ENCODE data around the gene RANGAP1. TPM values are rescaled to one million over a fixed set of nuclear protein-coding genes. Genes with fewer than 3 reads are reported as not detected.
A peak's percentile ranks its signal among the peaks of the same experiment; 100 is the strongest.

RANGAP1 gene
- total and polyA plus RNA-seq, 2 of the 13 experiments (the other 11 are each of a cell fraction or from before 2014, with no cell fraction given) = 51.8 to 83.9 TPM

DNA sequence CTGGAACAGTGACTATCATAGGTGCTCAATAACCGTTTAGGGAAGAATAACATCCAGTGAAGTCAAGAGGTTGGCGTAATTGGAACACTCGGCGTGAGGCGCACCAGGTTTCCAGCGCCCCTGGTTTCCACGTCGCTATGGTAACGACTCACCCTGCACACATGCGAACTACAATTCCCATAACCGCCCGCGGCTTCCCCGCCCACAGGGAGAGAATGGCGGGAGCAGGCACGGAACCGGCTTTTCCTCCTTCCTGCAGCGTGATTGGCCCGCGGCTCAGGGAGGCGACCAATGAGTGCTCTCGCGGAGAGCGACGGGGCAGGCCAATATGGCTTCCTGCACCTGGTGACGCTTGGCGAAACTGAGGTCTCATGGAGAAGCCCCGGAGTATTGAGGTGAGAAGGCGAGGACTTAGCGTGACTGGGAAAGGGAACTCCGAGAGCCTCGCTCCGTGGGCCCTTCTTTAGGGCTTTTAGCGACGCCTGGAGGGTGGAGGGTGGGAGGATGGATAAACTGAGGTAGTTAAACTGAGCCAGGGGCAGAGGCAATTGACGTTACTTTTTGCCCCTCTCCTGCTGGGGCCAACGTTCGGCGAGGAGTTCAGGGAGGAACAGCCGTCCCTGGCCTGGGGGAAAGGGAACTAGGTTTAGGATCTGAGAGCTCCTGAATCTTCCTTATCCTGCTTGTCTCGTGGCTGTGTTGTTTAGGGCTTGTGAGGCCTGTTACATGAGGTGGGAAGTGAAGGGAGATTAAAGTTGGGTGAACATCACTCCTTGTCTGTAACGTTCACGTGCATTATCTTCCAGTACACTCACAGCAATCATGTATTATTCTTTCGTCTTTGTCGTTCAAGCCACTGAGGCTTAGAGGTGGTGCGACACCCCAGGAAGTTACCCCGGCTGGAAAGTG is 80.7 kb downstream of the RANGAP1 start, which contains the start of gene L3MBTL2 (continued):
- peak; percentile 87 for TF ChIP-seq POLR2AphosphoS5 (IDR thresholded peaks at IDR 0.05; ENCODE audit: low read depth, low read length)
- TF ChIP-seq XRCC5 (optimal IDR thresholded peaks at IDR 0.05; ENCODE audit: low read length) = peak; percentile 59
- TF ChIP-seq, protein P1, sequence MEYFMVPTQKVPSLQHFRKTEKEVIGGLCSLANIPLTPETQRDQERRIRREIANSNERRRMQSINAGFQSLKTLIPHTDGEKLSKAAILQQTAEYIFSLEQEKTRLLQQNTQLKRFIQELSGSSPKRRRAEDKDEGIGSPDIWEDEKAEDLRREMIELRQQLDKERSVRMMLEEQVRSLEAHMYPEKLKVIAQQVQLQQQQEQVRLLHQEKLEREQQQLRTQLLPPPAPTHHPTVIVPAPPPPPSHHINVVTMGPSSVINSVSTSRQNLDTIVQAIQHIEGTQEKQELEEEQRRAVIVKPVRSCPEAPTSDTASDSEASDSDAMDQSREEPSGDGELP (IDR thresholded peaks at IDR 0.05; ENCODE audit: borderline replicate concordance, low read depth) = peak; percentile 32; the same call in 1 of the 2 replicates
- TF ChIP-seq ZFP90 (CRISPR knock-in tag; IDR thresholded peaks at IDR 0.05; ENCODE audit: borderline replicate concordance) = no peak
- no peak for TF ChIP-seq ZNF484 (CRISPR knock-in tag; IDR thresholded peaks at IDR 0.05; ENCODE audit: borderline replicate concordance, low read depth)
- TF ChIP-seq ZFP36 (IDR thresholded peaks at IDR 0.05; ENCODE audit: borderline replicate concordance, low read depth, low read length, partially characterized antibody) = no peak
- no peak for TF ChIP-seq ZNF264 (CRISPR knock-in tag; IDR thresholded peaks at IDR 0.05)
- no peak for TF ChIP-seq SNRNP70 (IDR thresholded peaks at IDR 0.05; ENCODE audit: low read depth, low read length)
- TF ChIP-seq, protein P2, sequence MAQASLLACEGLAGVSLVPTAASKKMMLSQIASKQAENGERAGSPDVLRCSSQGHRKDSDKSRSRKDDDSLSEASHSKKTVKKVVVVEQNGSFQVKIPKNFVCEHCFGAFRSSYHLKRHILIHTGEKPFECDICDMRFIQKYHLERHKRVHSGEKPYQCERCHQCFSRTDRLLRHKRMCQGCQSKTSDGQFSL (CRISPR knock-in tag; IDR thresholded peaks at IDR 0.05) = no peak
- peak; percentile 36; the same call in 1 of the 2 replicates for TF ChIP-seq TBX2 (CRISPR knock-in tag; IDR thresholded peaks at IDR 0.05; ENCODE audit: borderline replicate concordance)
- no peak for TF ChIP-seq HHEX (CRISPR knock-in tag; IDR thresholded peaks at IDR 0.05)
- 0 out of 2 replicates have a peak, but pooled peaks have one; percentile 28 for TF ChIP-seq ZNF709 (CRISPR knock-in tag; IDR thresholded peaks at IDR 0.05)
- no peak for TF ChIP-seq CC2D1A (CRISPR knock-in tag; IDR thresholded peaks at IDR 0.05)
- peak; percentile 87 for TF ChIP-seq POLR2G (IDR thresholded peaks at IDR 0.05; ENCODE audit: low read depth, low read length)
- no peak for TF ChIP-seq CEBPB (IDR thresholded peaks at IDR 0.05; ENCODE audit: borderline replicate concordance, low read depth, low read length)
- TF ChIP-seq ZNF354B (CRISPR knock-in tag; IDR thresholded peaks at IDR 0.05) = no peak
- peak; percentile 40; the same call in 1 of the 2 replicates for TF ChIP-seq ZSCAN31 (CRISPR knock-in tag; IDR thresholded peaks at IDR 0.05; ENCODE audit: low read depth)
- no peak for TF ChIP-seq ZBTB42 (CRISPR knock-in tag; IDR thresholded peaks at IDR 0.05)
- TF ChIP-seq SMAD9 (CRISPR knock-in tag; IDR thresholded peaks at IDR 0.05) = no peak
- TF ChIP-seq ZNF468 (CRISPR knock-in tag; IDR thresholded peaks at IDR 0.05) = no peak
- TF ChIP-seq, protein P3, sequence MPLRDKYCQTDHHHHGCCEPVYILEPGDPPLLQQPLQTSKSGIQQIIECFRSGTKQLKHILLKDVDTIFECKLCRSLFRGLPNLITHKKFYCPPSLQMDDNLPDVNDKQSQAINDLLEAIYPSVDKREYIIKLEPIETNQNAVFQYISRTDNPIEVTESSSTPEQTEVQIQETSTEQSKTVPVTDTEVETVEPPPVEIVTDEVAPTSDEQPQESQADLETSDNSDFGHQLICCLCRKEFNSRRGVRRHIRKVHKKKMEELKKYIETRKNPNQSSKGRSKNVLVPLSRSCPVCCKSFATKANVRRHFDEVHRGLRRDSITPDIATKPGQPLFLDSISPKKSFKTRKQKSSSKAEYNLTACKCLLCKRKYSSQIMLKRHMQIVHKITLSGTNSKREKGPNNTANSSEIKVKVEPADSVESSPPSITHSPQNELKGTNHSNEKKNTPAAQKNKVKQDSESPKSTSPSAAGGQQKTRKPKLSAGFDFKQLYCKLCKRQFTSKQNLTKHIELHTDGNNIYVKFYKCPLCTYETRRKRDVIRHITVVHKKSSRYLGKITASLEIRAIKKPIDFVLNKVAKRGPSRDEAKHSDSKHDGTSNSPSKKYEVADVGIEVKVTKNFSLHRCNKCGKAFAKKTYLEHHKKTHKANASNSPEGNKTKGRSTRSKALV (CRISPR knock-in tag; IDR thresholded peaks at IDR 0.05) = no peak
- TF ChIP-seq PHF21A (CRISPR knock-in tag; IDR thresholded peaks at IDR 0.05) = no peak
- TF ChIP-seq ZFP37 (CRISPR knock-in tag; IDR thresholded peaks at IDR 0.05; ENCODE audit: borderline replicate concordance) = no peak
- TF ChIP-seq ZFY (CRISPR knock-in tag; IDR thresholded peaks at IDR 0.05) = peak; percentile 49; the same call in 1 of the 2 replicates
- no peak for TF ChIP-seq TBX3 (IDR thresholded peaks at IDR 0.05; ENCODE audit: borderline replicate concordance)
- TF ChIP-seq, protein P4, sequence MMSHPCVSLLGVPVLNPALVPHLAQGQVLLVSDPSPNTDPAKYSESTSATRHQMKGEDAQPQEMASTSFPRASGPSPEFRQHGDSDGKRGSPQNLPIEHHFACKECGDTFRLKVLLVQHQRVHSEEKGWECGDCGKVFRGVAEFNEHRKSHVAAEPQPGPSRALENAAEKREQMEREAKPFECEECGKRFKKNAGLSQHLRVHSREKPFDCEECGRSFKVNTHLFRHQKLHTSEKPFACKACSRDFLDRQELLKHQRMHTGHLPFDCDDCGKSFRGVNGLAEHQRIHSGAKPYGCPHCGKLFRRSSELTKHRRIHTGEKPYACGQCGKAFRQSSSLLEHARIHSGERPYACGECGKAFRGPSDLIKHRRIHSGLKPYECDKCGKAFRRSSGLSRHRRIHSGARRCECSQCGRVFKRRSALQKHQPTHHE (CRISPR knock-in tag; IDR thresholded peaks at IDR 0.05; ENCODE audit: borderline replicate concordance) = no peak
- TF ChIP-seq ARNTL (CRISPR knock-in tag; IDR thresholded peaks at IDR 0.05) = no peak; the same call in 1 of the 2 replicates
